Testis (tissue), 2 donors: ENCODE measurements around the gene VPS52.

Experiments
- CTCF ChIP-seq, 3 experiments: fragments of 450-650 bp in 2 of 3; fragments of 200-600 bp in 1 of 3; sonication (generic) in 1 of 3; IDR thresholded peaks; one replicate each; pipeline ENCODE4 v1.5.1; 2016 to 2019; ENCODE audit warnings: antibody characterized with exemption in 3 of 3, mild to moderate bottlenecking in 2 of 3, moderate library complexity in 1 of 3
- POLR2A ChIP-seq: fragments of 450-650 bp; IDR thresholded peaks from one replicate; pipeline ENCODE4 v1.6.1; 2017; ENCODE audit warnings: antibody characterized with exemption, mild to moderate bottlenecking, moderate library complexity

GRCh38 chr6:33236328-33236727, 35.3 kb downstream of the VPS52 start:
- TF ChIP-seq CTCF (IDR thresholded peaks at IDR 0.05) (no peak), POLR2A (no peak)
